T-cell (primary cell): ENCODE data around the gene TPM1. TPM values are rescaled to one million over a fixed set of nuclear protein-coding genes. Genes with fewer than 3 reads are reported as not detected.
"Not testable (repeated sequence)": the region's sequence is repeated elsewhere in the genome, so short reads cannot be mapped to it uniquely, and the experiment has no call there.

Experiments
- ATAC-seq, 4 experiments: fragments of 200-7000 bp in 3 of 4; fragments of 150-1000 bp in 1 of 4; cut with Tn5 transposase; replicated peaks in 1 of 4; 1 replicate in 3 of 4; 2 replicates in 1 of 4; pipeline ENCODE4 v1.10.0; 2021; ENCODE audit warnings: moderate library complexity in 3 of 4, mild to moderate bottlenecking in 2 of 4, moderate number of reproducible peaks in 1 of 4
- CTCF ChIA-PET, 2 donors: fragments of 300-600 bp; sonication (Branson Sonifier 250); formaldehyde crosslinking; loops; one replicate each; lab custom pipeline; 2022; ENCODE audit warnings: antibody characterized with exemption in 2 of 2; lab: Charles Lee
- POLR2A ChIA-PET, 2 donors: fragments of 300-600 bp; sonication (Branson Sonifier 250); formaldehyde crosslinking; loops; one replicate each; lab custom pipeline; 2022; ENCODE audit warnings: antibody characterized with exemption in 2 of 2; lab: Charles Lee
- DNase-seq, 35 experiments: peaks; one replicate each; pipeline versions ENCODE4 v3.0.0 to v3.0.0-alpha.2; 2013 to 2023
- H3K27ac ChIP-seq: one replicate; pipeline ENCODE4 v1.5.1; 2013; ENCODE audit warnings: low read length
- H3K27me3 ChIP-seq, 2 experiments: replicated peaks in 1 of 2; 1 replicate in 1 of 2; 2 replicates in 1 of 2; pipeline versions ENCODE4 v1.6.1 to v1.7.0; 2013; ENCODE audit warnings: low read length in 1 of 2, mixed read lengths in 1 of 2; ENCODE audit not compliant: control insufficient read depth in 2 of 2, insufficient read depth in 2 of 2; ENCODE audit errors: extremely low read depth in 1 of 2
- H3K36me3 ChIP-seq, 2 donors: 1 replicate in 1 of 2; 2 replicates in 1 of 2; pipeline versions ENCODE4 v1.6.1 to v1.7.0; 2013; ENCODE audit warnings: low read length in 1 of 2; ENCODE audit not compliant: control insufficient read depth in 2 of 2, insufficient read depth in 1 of 2; ENCODE audit errors: extremely low read depth in 1 of 2
- H3K4me1 ChIP-seq, 2 experiments: 1 replicate in 1 of 2; 2 replicates in 1 of 2; pipeline versions ENCODE4 v1.6.1 to v1.7.0; 2013; ENCODE audit warnings: low read length in 2 of 2, mixed read lengths in 1 of 2; ENCODE audit not compliant: insufficient read depth in 2 of 2, control insufficient read depth in 1 of 2; ENCODE audit errors: extremely low read depth in 1 of 2
- H3K4me3 ChIP-seq, 2 donors: 1 replicate in 1 of 2; 2 replicates in 1 of 2; pipeline versions ENCODE4 v1.5.1 to v1.7.0; 2013; ENCODE audit warnings: mild to moderate bottlenecking in 2 of 2, low read length in 1 of 2, moderate library complexity in 1 of 2; ENCODE audit not compliant: control insufficient read depth in 1 of 2; ENCODE audit errors: extremely low read depth in 1 of 2
- H3K9me3 ChIP-seq: 2 replicates; pipeline ENCODE4 v1.7.0; 2013
- H3K27ac Mint-ChIP-seq, 2 donors: one replicate each; pipeline ENCODE4 v1.8.0; 2020 to 2021; ENCODE audit warnings: mild to moderate bottlenecking in 2 of 2, mixed read lengths in 2 of 2
- H3K27me3 Mint-ChIP-seq, 2 donors: one replicate each; pipeline ENCODE4 v1.8.0; 2021 to 2022; ENCODE audit warnings: mixed read lengths in 2 of 2
- H3K36me3 Mint-ChIP-seq: one replicate; pipeline ENCODE4 v1.8.0; 2021; ENCODE audit warnings: mixed read lengths
- H3K4me1 Mint-ChIP-seq, 3 donors: one replicate each; pipeline ENCODE4 v1.8.0; 2020 to 2022; ENCODE audit warnings: mixed read lengths in 3 of 3, mild to moderate bottlenecking in 1 of 3
- H3K4me3 Mint-ChIP-seq, 3 donors: one replicate each; pipeline ENCODE4 v1.8.0; 2020 to 2022; ENCODE audit warnings: mild to moderate bottlenecking in 3 of 3, mixed read lengths in 3 of 3, moderate library complexity in 3 of 3
- H3K9me3 Mint-ChIP-seq, 3 donors: one replicate each; pipeline ENCODE4 v1.8.0; 2020 to 2022; ENCODE audit warnings: mixed read lengths in 3 of 3
- WGBS: methylation state at CpG from one replicate; pipeline ENCODE4 v1.1.5; 2013; ENCODE audit warnings: missing lambda C conversion rate; ENCODE audit not compliant: insufficient coverage; 5-methylcytosine and 5-hydroxymethylcytosine counted together
- total RNA-seq, 35 experiments: library from RNA in 6 of 35; stranded (reverse) in 6 of 35; fragments of 120-200 nt in 1 of 35; gene quantifications; one replicate each; pipeline versions ENCODE4 v1.2.1 to v1.2.4 and lab custom pipeline; 2013 to 2026

Gene TPM1
- total RNA-seq (10 to 100 TPM; 12.1 to 27.0 (median 23.3) TPM), total RNA-seq (lab: John Stamatoyannopoulos, UW) (1.9 to 25.5 (median 9.3) reads per million in 29 experiments)
- 23.3 TPM for total RNA-seq (2013)

DNA sequence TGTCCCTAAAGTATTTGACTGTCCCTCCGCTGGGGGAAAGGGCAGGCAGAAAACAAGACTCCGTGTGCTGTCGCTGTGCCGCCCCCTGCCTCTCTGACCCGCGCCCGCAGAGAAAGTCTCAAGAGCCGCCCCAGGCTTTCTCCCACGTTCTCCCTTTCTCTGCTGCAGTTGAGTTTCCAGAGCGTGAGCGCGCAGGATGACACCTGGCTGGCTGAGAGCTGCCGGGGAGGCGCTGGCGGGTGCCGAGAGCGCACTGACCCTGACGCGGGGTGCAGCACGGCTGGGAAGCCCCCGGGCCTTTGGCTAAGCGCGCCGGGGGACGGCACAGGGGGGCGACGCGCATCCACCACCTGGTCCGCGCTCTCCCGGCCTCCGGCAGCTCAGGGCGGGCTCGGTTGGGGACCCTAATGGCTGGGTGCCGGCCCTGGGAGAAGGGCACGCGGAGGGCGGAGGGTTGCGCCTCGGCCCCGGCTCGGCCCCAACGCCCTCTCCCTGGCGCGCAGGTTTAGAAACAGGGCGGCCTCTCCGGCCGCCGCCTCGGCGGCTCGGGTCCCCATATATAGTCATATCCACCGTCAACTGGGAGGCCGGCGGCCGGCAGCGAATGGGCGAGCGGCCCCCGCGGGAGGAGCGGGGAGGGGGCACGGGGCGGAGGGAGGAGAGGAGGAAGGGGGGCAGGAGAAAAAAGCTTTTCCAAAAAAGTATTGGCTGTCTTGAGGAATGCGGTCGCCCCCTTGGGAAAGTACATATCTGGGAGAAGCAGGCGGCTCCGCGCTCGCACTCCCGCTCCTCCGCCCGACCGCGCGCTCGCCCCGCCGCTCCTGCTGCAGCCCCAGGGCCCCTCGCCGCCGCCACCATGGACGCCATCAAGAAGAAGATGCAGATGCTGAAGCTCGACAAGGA is at the start of gene TPM1:
Gene TPM1, plus strand, starts transcription at position 774 of the 903 bp plus-strand sequence. Its CDS starts 83 bp downstream, at position 857.
- Mint-ChIP-seq H3K9me3 (no peaks in the 10 kb centered on the region), H3K27me3 (peaks cover 56 to 72% of the 10 kb centered on the region in 2 donors), H3K4me3 (peak within 1 kb of the TSS; percentile 60 to 68 (median 64)), H3K4me1 (peaks cover 6 to 17% (median 15%) of the 10 kb centered on the region in 3 donors), H3K36me3 (no peaks in the 10 kb centered on the region), H3K27ac (no peak within 1 kb of the TSS)
- WGBS, result 3% methylated on average over 58 of the region's 84 CpGs
- POLR2A ChIA-PET, result no interaction called here
- Histone ChIP-seq H3K36me3 (no peaks in the 10 kb centered on the region), H3K4me1 (peaks cover 2 to 26% of the 10 kb centered on the region in 2 experiments), H3K27ac (no peak within 1 kb of the TSS), H3K4me3 (peak within 1 kb of the TSS in 1 of 2 donors; percentile 29), H3K27me3 (peaks cover 8 to 50% of the 10 kb centered on the region in 2 experiments), H3K9me3 (no peaks in the 10 kb centered on the region)
- CTCF ChIA-PET, result interaction anchor here in 1 of 2 donors (0.8 kb wide), 1 partner anchor 53 kb away, joined by 3 read pairs; no protein-coding TSS in a partner anchor
- DNase-seq (peak in 3 of 35 experiments; percentile 6 to 15 (median 11)), ATAC-seq (peak in 3 of 4 experiments; percentile 39 to 47 (median 43))

DNA sequence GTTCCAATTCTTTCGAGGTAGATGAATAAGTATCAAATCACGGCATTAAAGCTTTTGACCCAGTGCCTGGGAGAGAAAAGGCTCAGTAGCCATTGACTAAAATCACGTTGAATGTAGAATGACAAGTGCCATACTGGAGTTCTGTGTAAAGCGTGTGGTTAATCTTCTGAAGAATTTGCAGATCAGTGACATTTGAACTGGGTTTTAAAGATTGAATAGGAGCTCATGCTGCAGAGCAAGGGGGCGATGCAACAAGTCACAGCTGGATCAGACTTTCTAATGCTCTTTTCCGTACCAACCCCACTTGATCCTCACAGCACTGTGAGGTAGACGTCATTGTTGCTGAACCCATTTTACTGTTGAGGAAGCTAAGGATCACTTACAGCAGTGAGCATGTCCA is 49.5 kb upstream of the TPM1 start:
- H3K27ac Mint-ChIP-seq, result no peak overlapping the region
- POLR2A ChIA-PET, result no interaction called here
- WGBS, result 86% methylated on average over 3 of the region's 7 CpGs

GRCh38 chr15:62993632-62994031 is 48.9 kb upstream of the TPM1 start:
- H3K36me3 ChIP-seq, H3K4me1 ChIP-seq, H3K27ac ChIP-seq, H3K4me1 Mint-ChIP-seq, H3K4me3 ChIP-seq, ATAC-seq, DNase-seq, H3K9me3 Mint-ChIP-seq, H3K9me3 ChIP-seq, H3K27ac Mint-ChIP-seq, POLR2A ChIA-PET, CTCF ChIA-PET, H3K4me3 Mint-ChIP-seq, H3K36me3 Mint-ChIP-seq: not testable (repeated sequence)
- peaks cover 0 to 19% of the 10 kb centered on the region in 2 experiments for H3K27me3 ChIP-seq
- H3K27me3 Mint-ChIP-seq, result peaks cover 21 to 25% of the 10 kb centered on the region in 2 donors
- 89% methylated on average over 4 of the region's 4 CpGs for WGBS

More for the DNA sequence above, 49.5 kb upstream of the TPM1 start:
- peaks cover 0 to 21% of the 10 kb centered on the region in 2 experiments for H3K27me3 ChIP-seq
- CTCF ChIA-PET, result no interaction called here
- Mint-ChIP-seq H3K36me3 (no peaks in the 10 kb centered on the region), H3K4me3 (no peak overlapping the region), H3K27me3 (peaks cover 21 to 26% of the 10 kb centered on the region in 2 donors), H3K4me1 (no peaks in the 10 kb centered on the region), H3K9me3 (no peaks in the 10 kb centered on the region)
- no peak for ATAC-seq
- no peak for DNase-seq
- no peak overlapping the region for H3K4me3 ChIP-seq
- H3K36me3 ChIP-seq, result no peaks in the 10 kb centered on the region
- no peaks in the 10 kb centered on the region for H3K9me3 ChIP-seq
- H3K4me1 ChIP-seq, result no peaks in the 10 kb centered on the region
- no peak overlapping the region for H3K27ac ChIP-seq

GRCh38 chr15:62994439-62994838 is 48.1 kb upstream of the TPM1 start:
- Mint-ChIP-seq H3K36me3 (no peaks in the 10 kb centered on the region), H3K27ac (no peak overlapping the region), H3K4me3 (no peak overlapping the region), H3K9me3 (no peaks in the 10 kb centered on the region), H3K27me3 (peaks cover 21 to 25% of the 10 kb centered on the region in 2 donors), H3K4me1 (no peaks in the 10 kb centered on the region)
- peaks cover 0 to 16% of the 10 kb centered on the region in 2 experiments for H3K27me3 ChIP-seq
- ChIA-PET CTCF (no interaction called here), POLR2A (no interaction called here)
- ATAC-seq (no peak), DNase-seq (no peak)
- 93% methylated on average over 4 of the region's 4 CpGs for WGBS
- H3K4me3 ChIP-seq, result no peak overlapping the region
- H3K36me3 ChIP-seq, result no peaks in the 10 kb centered on the region
- no peaks in the 10 kb centered on the region for H3K4me1 ChIP-seq
- no peaks in the 10 kb centered on the region for H3K9me3 ChIP-seq
- H3K27ac ChIP-seq, result no peak overlapping the region

DNA sequence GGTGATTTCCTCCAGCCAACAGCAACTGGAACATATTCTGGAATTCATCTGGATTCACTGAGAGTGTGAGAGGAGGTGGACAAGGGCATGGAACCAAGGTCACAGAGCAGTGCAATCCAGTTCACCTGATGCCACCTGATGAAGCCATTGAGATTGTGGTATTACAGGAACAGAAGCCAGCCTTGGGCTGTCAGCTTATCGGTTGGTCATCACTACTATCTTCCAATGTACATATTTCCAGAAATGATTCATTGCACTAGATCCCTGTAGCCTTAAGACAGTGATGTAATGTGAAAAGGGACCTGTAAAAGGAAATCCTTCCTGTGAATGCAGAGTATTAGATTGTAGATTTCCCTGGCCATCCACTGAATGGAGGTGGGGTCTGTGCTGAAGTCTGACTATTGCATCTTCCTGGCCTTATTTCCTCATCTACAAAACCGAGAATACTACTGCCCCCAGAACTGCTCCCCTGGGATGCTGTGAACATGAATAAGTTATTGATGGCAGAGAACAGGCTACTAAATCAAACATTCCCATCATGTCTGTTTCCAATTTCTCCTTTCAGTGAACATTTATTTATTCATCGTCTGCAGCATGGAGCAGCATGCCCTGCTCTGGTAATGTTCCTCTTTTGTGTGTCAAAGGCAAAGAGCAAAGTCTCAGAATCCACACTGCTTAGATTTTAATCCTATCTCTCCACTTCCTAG is 47.4 kb upstream of the TPM1 start:
- peaks cover 0 to 16% of the 10 kb centered on the region in 2 experiments for H3K27me3 ChIP-seq
- H3K27ac Mint-ChIP-seq, result no peak overlapping the region
- POLR2A ChIA-PET, result no interaction called here
- no peaks in the 10 kb centered on the region for H3K9me3 Mint-ChIP-seq
- no peak overlapping the region for H3K4me3 Mint-ChIP-seq
- H3K27me3 Mint-ChIP-seq, result peaks cover 21 to 24% of the 10 kb centered on the region in 2 donors
- no peaks in the 10 kb centered on the region for H3K9me3 ChIP-seq
- H3K4me3 ChIP-seq, result no peak overlapping the region
- CTCF ChIA-PET, result no interaction called here
- no peak for DNase-seq
- H3K27ac ChIP-seq, result no peak overlapping the region
- no peaks in the 10 kb centered on the region for H3K4me1 ChIP-seq
- no peak for ATAC-seq
- no peaks in the 10 kb centered on the region for H3K36me3 Mint-ChIP-seq
- WGBS, result 88% methylated on average over 1 of the region's 3 CpGs
- H3K4me1 Mint-ChIP-seq, result no peaks in the 10 kb centered on the region
- no peaks in the 10 kb centered on the region for H3K36me3 ChIP-seq

GRCh38 chr15:62997441-62997840 is 45.1 kb upstream of the TPM1 start:
- H3K36me3 ChIP-seq, result no peaks in the 10 kb centered on the region
- Mint-ChIP-seq H3K4me3 (no peak overlapping the region), H3K27ac (no peak overlapping the region), H3K4me1 (no peaks in the 10 kb centered on the region), H3K9me3 (no peaks in the 10 kb centered on the region), H3K27me3 (peaks cover 9 to 19% of the 10 kb centered on the region in 2 donors), H3K36me3 (no peaks in the 10 kb centered on the region)
- DNase-seq, result no peak
- peaks cover 0 to 13% of the 10 kb centered on the region in 2 experiments for H3K27me3 ChIP-seq
- H3K4me1 ChIP-seq, result no peaks in the 10 kb centered on the region
- no peak for ATAC-seq
- 80% methylated on average over 2 of the region's 3 CpGs for WGBS
- no peaks in the 10 kb centered on the region for H3K9me3 ChIP-seq
- ChIA-PET CTCF (no interaction called here), POLR2A (no interaction called here)
- H3K27ac ChIP-seq, result no peak overlapping the region
- no peak overlapping the region for H3K4me3 ChIP-seq
